Left lung (tissue), 14 donors: ENCODE data around the gene RNU7-1. TPM values are rescaled to one million over a fixed set of nuclear protein-coding genes. Genes with fewer than 3 reads are reported as not detected.

Experiments
- ATAC-seq: fragments of 200-7000 bp; cut with Tn5 transposase; one replicate; pipeline ENCODE4 v1.9.1; 2020; ENCODE audit warnings: moderate library complexity
- DNase-seq, 4 donors: peaks; one replicate each; pipeline ENCODE4 v3.0.0-alpha.2; 2013 to 2020
- H3K27ac ChIP-seq, 2 donors: fragments of 200-600 bp; sonication (generic) in 1 of 2; one replicate each; pipeline versions ENCODE4 v1.5.0 to v1.8.0; 2020 to 2021
- H3K27me3 ChIP-seq, 2 donors: fragments of 200-600 bp; sonication (generic) in 1 of 2; one replicate each; pipeline versions ENCODE4 v1.5.0 to v1.8.0; 2020 to 2021
- H3K36me3 ChIP-seq, 2 donors: fragments of 200-600 bp; sonication (generic) in 1 of 2; one replicate each; pipeline versions ENCODE4 v1.5.0 to v1.8.0; 2020 to 2021
- H3K4me1 ChIP-seq, 2 donors: fragments of 200-600 bp; one replicate each; pipeline ENCODE4 v1.8.0; 2021
- H3K4me3 ChIP-seq, 2 donors: fragments of 200-600 bp; sonication (generic) in 1 of 2; one replicate each; pipeline versions ENCODE4 v1.5.0 to v1.8.0; 2020 to 2021; ENCODE audit warnings: mild to moderate bottlenecking in 1 of 2
- H3K9me3 ChIP-seq, 2 donors: fragments of 200-600 bp; sonication (generic) in 1 of 2; one replicate each; pipeline versions ENCODE4 v1.5.0 to v1.8.0; 2020 to 2021
- CTCF ChIP-seq, 2 donors: fragments of 200-600 bp; sonication (generic) in 1 of 2; IDR thresholded peaks; one replicate each; pipeline versions ENCODE4 v1.5.0 to v1.8.0; 2021; ENCODE audit warnings: antibody characterized with exemption in 2 of 2
- intact Hi-C, 2 donors: fragments of 100-400 bp; cut with DNase I; formaldehyde crosslinking; loops; one replicate each; pipeline versions ENCODE4 v1.11.2 to v1.14.2; 2022
- long read RNA-seq, 12 donors: library from polyadenylated mRNA in 2 of 12; unstranded in 2 of 12; transcript quantifications; one replicate each; pipeline ENCODE4 v2.0.0 and lab custom pipeline, GENCODE V29; 2019 to 2026
- polyA plus RNA-seq, 6 donors: library from polyadenylated mRNA; unstranded; fragments of 120-200 nt; gene quantifications; one replicate each; pipeline ENCODE4 v1.2.1, GENCODE V29; 2013; ENCODE audit not compliant: insufficient read length in 6 of 6
- total RNA-seq, 2 donors: library from RNA; stranded (reverse); fragmentation: NEBNext Ultra II Directional; extraction: Animal tissue kit (Norgen Biotek cat#: 25700); gene quantifications; one replicate each; pipeline ENCODE4 v1.2.1, GENCODE V29; 2021
- donor health status: DM: no; HTN: yes; CAD: no.
- donor health status: DM: no; HTN: no; CAD: no.

RNU7-1 gene
- not detected for total RNA-seq
- polyA plus RNA-seq, result 1 to 10 TPM in 2 of 6 donors, not detected in 4; 7.9 to 9.7 TPM
- long read RNA-seq, donor 1, transcript RNU7-1-201 (1 exons, 63 nt), result major isoform, 5 of 5 reads
- long read RNA-seq, donor 1, partial matches to known transcripts, result 0 of 5 reads
- long read RNA-seq, donor 1, other reads (novel, unspliced or antisense), result 0 of 5 reads
- long read RNA-seq, donor 2, partial matches to known transcripts, result 0 of 3 reads
- long read RNA-seq, donor 2, other reads (novel, unspliced or antisense), result 0 of 3 reads
- long read RNA-seq, donor 3, transcript RNU7-1-201 (1 exons, 63 nt), result major isoform, 7 of 7 reads
- long read RNA-seq, donor 3, partial matches to known transcripts, result 0 of 7 reads
- long read RNA-seq, donor 3, other reads (novel, unspliced or antisense), result 0 of 7 reads
- long read RNA-seq, donor 4, result 0 reads
- long read RNA-seq, donor 5, partial matches to known transcripts, result 0 of 3 reads
- long read RNA-seq, donor 5, other reads (novel, unspliced or antisense), result 0 of 3 reads
- long read RNA-seq, donor 6, partial matches to known transcripts, result 0 of 2 reads
- long read RNA-seq, donor 6, other reads (novel, unspliced or antisense), result 0 of 2 reads
- long read RNA-seq, donor 7, transcript RNU7-1-201 (1 exons, 63 nt), result major isoform, 5 of 5 reads
- long read RNA-seq, donor 7, partial matches to known transcripts, result 0 of 5 reads
- long read RNA-seq, donor 7, other reads (novel, unspliced or antisense), result 0 of 5 reads
- long read RNA-seq, donor 8, partial matches to known transcripts, result 0 of 1 reads
- long read RNA-seq, donor 8, other reads (novel, unspliced or antisense), result 0 of 1 reads
- long read RNA-seq, donor 9, result 0 reads
- long read RNA-seq, donor 10, result 0 reads
- long read RNA-seq, donor 11, partial matches to known transcripts, result 0 of 3 reads
- long read RNA-seq, donor 11, other reads (novel, unspliced or antisense), result 0 of 3 reads
- long read RNA-seq, donor 12, partial matches to known transcripts, result 0 of 4 reads
- long read RNA-seq, donor 12, other reads (novel, unspliced or antisense), result 0 of 4 reads

GRCh38 chr12:6943722-6944380 lies at the start of gene RNU7-1, which contains the start of gene C12orf57:
RNU7-1 (plus strand) TSS chr12:6943816.
C12orf57 (plus strand) TSS chr12:6944022; CDS start chr12:6944122, 100 bp downstream.
- H3K27me3 ChIP-seq, result no peaks in the 10 kb centered on the region
- no peaks in the 10 kb centered on the region for H3K9me3 ChIP-seq
- H3K4me3 ChIP-seq, result peak within 1 kb of the TSS; percentile 45 to 56
- peak in 3 of 4 donors; percentile 87 to 95 (median 88) for DNase-seq
- ATAC-seq, result peak; percentile 51
- H3K36me3 ChIP-seq, result peaks cover 0 to 30% of the 10 kb centered on the region in 2 donors
- H3K4me1 ChIP-seq, result peaks cover 17 to 63% of the 10 kb centered on the region in 2 donors
- intact Hi-C loops, result no loop called here
- H3K27ac ChIP-seq, result peak within 1 kb of the TSS; percentile 94 to 96
- no peak for TF ChIP-seq CTCF (IDR thresholded peaks at IDR 0.05)

- intact Hi-C loops, result no loop called here
- H3K4me1 ChIP-seq, result peaks cover 9 to 25% of the 10 kb centered on the region in 2 donors
- DNase-seq (peak in 1 of 4 donors; percentile 24), ATAC-seq (no peak)
- H3K36me3 ChIP-seq, result no peaks in the 10 kb centered on the region
- no peaks in the 10 kb centered on the region for H3K27me3 ChIP-seq
- H3K27ac ChIP-seq, result peak overlapping the region in 1 of 2 donors; percentile 30
- no peaks in the 10 kb centered on the region for H3K9me3 ChIP-seq
- no peak overlapping the region for H3K4me3 ChIP-seq
- no peak for TF ChIP-seq CTCF (IDR thresholded peaks at IDR 0.05)
Observed at GRCh38 chr12:6894321-6894720, 49.3 kb upstream of the RNU7-1 start.

GRCh38 chr12:6896846-6897435 lies 46.7 kb upstream of the RNU7-1 start:
- intact Hi-C loops, result no loop called here
- Histone ChIP-seq H3K4me3 (no peak overlapping the region), H3K27ac (no peak overlapping the region), H3K27me3 (no peaks in the 10 kb centered on the region), H3K9me3 (no peaks in the 10 kb centered on the region), H3K36me3 (no peaks in the 10 kb centered on the region), H3K4me1 (peaks cover 0 to 20% of the 10 kb centered on the region in 2 donors)
- no peak for TF ChIP-seq CTCF (IDR thresholded peaks at IDR 0.05)
- no peak for ATAC-seq
- no peak for DNase-seq

- DNase-seq (no peak), ATAC-seq (no peak)
- intact Hi-C loops, result no loop called here
- H3K27ac ChIP-seq, result peak overlapping the region in 1 of 2 donors; percentile 50
- no peak for TF ChIP-seq CTCF (IDR thresholded peaks at IDR 0.05)
- H3K4me3 ChIP-seq, result no peak overlapping the region
- no peaks in the 10 kb centered on the region for H3K27me3 ChIP-seq
- no peaks in the 10 kb centered on the region for H3K36me3 ChIP-seq
- peaks cover 0 to 23% of the 10 kb centered on the region in 2 donors for H3K4me1 ChIP-seq
- H3K9me3 ChIP-seq, result no peaks in the 10 kb centered on the region
Observed at GRCh38 chr12:6899427-6899826, 44.2 kb upstream of the RNU7-1 start.
